Liver (tissue), 3 donors: Measurements from ENCODE around the gene SOWAHC.

Experiments
- GABPA ChIP-seq, 2 donors: IDR thresholded peaks in 1 of 2; conservative IDR thresholded peaks in 1 of 2; 2 replicates each; pipeline ENCODE4 v1.6.1; 2016; ENCODE audit warnings: antibody characterized with exemption in 2 of 2, mild to moderate bottlenecking in 1 of 2, moderate library complexity in 1 of 2
- JUND ChIP-seq, 2 donors: IDR thresholded peaks; 2 replicates each; pipeline ENCODE4 v1.6.1; 2016; ENCODE audit warnings: antibody characterized with exemption in 2 of 2
- MAX ChIP-seq: IDR thresholded peaks from 2 replicates; pipeline ENCODE4 v1.6.1; 2016; ENCODE audit warnings: antibody characterized with exemption
- RAD21 ChIP-seq, 2 donors: IDR thresholded peaks; 2 replicates each; pipeline ENCODE4 v1.6.1; 2016; ENCODE audit warnings: antibody characterized with exemption in 2 of 2, mild to moderate bottlenecking in 2 of 2
- REST ChIP-seq: IDR thresholded peaks from 2 replicates; pipeline ENCODE4 v1.6.1; 2016; ENCODE audit warnings: antibody characterized with exemption, mild to moderate bottlenecking
- SP1 ChIP-seq: IDR thresholded peaks from 2 replicates; pipeline ENCODE4 v1.6.1; 2018; ENCODE audit warnings: antibody characterized with exemption, mild to moderate bottlenecking
- TAF1 ChIP-seq: conservative IDR thresholded peaks from 2 replicates; pipeline ENCODE4 v1.6.1; 2016; ENCODE audit warnings: antibody characterized with exemption, mild to moderate bottlenecking
- YY1 ChIP-seq: IDR thresholded peaks from 2 replicates; pipeline ENCODE4 v1.6.1; 2016; ENCODE audit warnings: antibody characterized with exemption, mild to moderate bottlenecking
- ZBTB33 ChIP-seq: IDR thresholded peaks from 2 replicates; pipeline ENCODE4 v1.6.1; 2016; ENCODE audit warnings: antibody characterized with exemption
- TF ChIP-seq, protein P1 (sequence below): fragments of 150-350 bp; IDR thresholded peaks from 2 replicates; pipeline ENCODE4 v1.5.1; 2017; ENCODE audit warnings: improper control_type of control experiment, low read depth, low read length; ENCODE audit not compliant: missing input control
- donor health status: healthy.
- donor health status: healthy.

DNA sequence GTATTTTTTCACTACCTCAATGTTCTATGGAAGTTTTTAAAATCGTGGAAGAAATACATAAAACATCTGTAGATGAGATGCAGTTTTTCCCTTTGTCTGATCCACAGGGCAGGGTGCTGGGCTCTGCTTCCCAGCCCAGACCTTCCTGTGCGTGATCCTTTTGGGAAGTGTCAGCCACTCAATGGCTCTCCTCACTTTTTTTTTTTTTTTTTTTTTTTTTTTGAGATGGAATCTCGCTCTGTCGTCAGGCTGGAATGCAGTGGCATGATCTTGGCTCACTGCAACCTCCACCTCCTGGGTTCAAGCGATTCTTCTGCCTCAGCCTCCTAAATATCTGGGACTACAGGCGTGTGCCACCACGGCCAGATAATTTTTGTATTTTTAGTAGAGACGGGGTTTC lies 32.8 kb downstream of the SOWAHC start:
- TF ChIP-seq, protein P1, sequence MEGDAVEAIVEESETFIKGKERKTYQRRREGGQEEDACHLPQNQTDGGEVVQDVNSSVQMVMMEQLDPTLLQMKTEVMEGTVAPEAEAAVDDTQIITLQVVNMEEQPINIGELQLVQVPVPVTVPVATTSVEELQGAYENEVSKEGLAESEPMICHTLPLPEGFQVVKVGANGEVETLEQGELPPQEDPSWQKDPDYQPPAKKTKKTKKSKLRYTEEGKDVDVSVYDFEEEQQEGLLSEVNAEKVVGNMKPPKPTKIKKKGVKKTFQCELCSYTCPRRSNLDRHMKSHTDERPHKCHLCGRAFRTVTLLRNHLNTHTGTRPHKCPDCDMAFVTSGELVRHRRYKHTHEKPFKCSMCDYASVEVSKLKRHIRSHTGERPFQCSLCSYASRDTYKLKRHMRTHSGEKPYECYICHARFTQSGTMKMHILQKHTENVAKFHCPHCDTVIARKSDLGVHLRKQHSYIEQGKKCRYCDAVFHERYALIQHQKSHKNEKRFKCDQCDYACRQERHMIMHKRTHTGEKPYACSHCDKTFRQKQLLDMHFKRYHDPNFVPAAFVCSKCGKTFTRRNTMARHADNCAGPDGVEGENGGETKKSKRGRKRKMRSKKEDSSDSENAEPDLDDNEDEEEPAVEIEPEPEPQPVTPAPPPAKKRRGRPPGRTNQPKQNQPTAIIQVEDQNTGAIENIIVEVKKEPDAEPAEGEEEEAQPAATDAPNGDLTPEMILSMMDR: no peak
- no peak for TF ChIP-seq GABPA (IDR thresholded peaks at IDR 0.05 in 1 of 2, conservative IDR thresholded peaks at IDR 0.05 in 1 of 2)
- TF ChIP-seq ZBTB33: no peak
- TF ChIP-seq MAX: no peak
- TF ChIP-seq REST: no peak
- TF ChIP-seq RAD21 (IDR thresholded peaks at IDR 0.05): no peak
- no peak for TF ChIP-seq YY1
- no peak for TF ChIP-seq SP1
- no peak for TF ChIP-seq TAF1
- no peak for TF ChIP-seq JUND (IDR thresholded peaks at IDR 0.05)
